Panc1 (cell line): Measurements from ENCODE around the gene SHISAL2B. TPM values are rescaled to one million over a fixed set of nuclear protein-coding genes. Genes with fewer than 3 reads are reported as not detected.

ENCODE experiments used
- ATAC-seq: fragments of 200-7000 bp; cut with Tn5 transposase; 2 replicates; pipeline ENCODE4 v1.9.1; 2020; ENCODE audit warnings: mild to moderate bottlenecking, moderate library complexity
- Bru-seq: library from RNA; stranded (reverse); fragments of 400-500 nt; gene quantifications from one replicate; lab custom pipeline; 2021; lab: Mats Ljungman, UMichigan
- BruChase-seq, 2 experiments: library from RNA; stranded (reverse); fragments of 400-500 nt; gene quantifications; one replicate each; lab custom pipeline; 2021; lab: Mats Ljungman, UMichigan
- BruUV-seq: library from RNA; stranded (reverse); fragments of 400-500 nt; replicated peaks from 2 replicates; lab custom pipeline; 2021; lab: Mats Ljungman, UMichigan
- CTCF ChIA-PET: fragments of 300-600 bp; sonication (Branson Sonifier 250); formaldehyde crosslinking; loops from one replicate; lab custom pipeline; 2022; ENCODE audit warnings: antibody characterized with exemption; lab: Charles Lee
- POLR2A ChIA-PET: fragments of 300-600 bp; sonication (Branson Sonifier 250); formaldehyde crosslinking; loops from one replicate; lab custom pipeline; 2022; ENCODE audit warnings: antibody characterized with exemption; lab: Charles Lee
- DNase-seq: peaks from one replicate; pipeline ENCODE4 v3.0.0-alpha.2; 2010; ENCODE audit warnings: low read depth, low spot score
- H3K27ac ChIP-seq: 2 replicates; pipeline ENCODE4 v1.5.1; 2011; ENCODE audit warnings: mild to moderate bottlenecking, low read length, inconsistent platforms
- H3K27me3 ChIP-seq: fragments of 200-500 bp; sonication (Bioruptor generic); 2 replicates; pipeline ENCODE4 v1.6.0; 2014; ENCODE audit warnings: low read length, inconsistent platforms; ENCODE audit not compliant: control insufficient read depth, insufficient read depth
- H3K36me3 ChIP-seq: fragments of 200-500 bp; sonication (Bioruptor generic); 2 replicates; pipeline ENCODE4 v1.5.1; 2014; ENCODE audit warnings: inconsistent platforms, mild to moderate bottlenecking, low read length, moderate library complexity; ENCODE audit not compliant: control insufficient read depth, insufficient read depth
- H3K4me1 ChIP-seq: 2 replicates; pipeline ENCODE4 v1.5.1; 2011; ENCODE audit warnings: inconsistent platforms, mild to moderate bottlenecking, low read length, moderate library complexity; ENCODE audit not compliant: control insufficient read depth, insufficient read depth
- H3K4me3 ChIP-seq, 2 experiments: 2 replicates each; pipeline ENCODE4 v1.5.1; 2011 to 2012; ENCODE audit warnings: low read depth in 2 of 2, low read length in 2 of 2, mild to moderate bottlenecking in 2 of 2, inconsistent platforms in 1 of 2, moderate library complexity in 1 of 2
- H3K9me3 ChIP-seq: fragments of 200-500 bp; sonication (Bioruptor generic); 2 replicates; pipeline ENCODE4 v1.5.1; 2014; ENCODE audit warnings: low read depth, mild to moderate bottlenecking, inconsistent platforms, low read length, moderate library complexity; ENCODE audit not compliant: control insufficient read depth, insufficient read depth
- CTCF ChIP-seq: fragments of 450-650 bp; IDR thresholded peaks from 2 replicates; pipeline ENCODE4 v1.5.1; 2017; ENCODE audit warnings: mild to moderate bottlenecking
- POLR2AphosphoS5 ChIP-seq: IDR thresholded peaks from 2 replicates; pipeline ENCODE4 v1.6.1; 2012; ENCODE audit warnings: mild to moderate bottlenecking, low read depth, low read length, moderate library complexity
- REST ChIP-seq, 2 experiments: IDR thresholded peaks; 2 replicates each; pipeline ENCODE4 v1.6.1; 2011 to 2012; ENCODE audit warnings: low read depth in 2 of 2, control low read depth in 1 of 2, low read length in 1 of 2, mild to moderate bottlenecking in 1 of 2, moderate library complexity in 1 of 2; ENCODE audit not compliant: insufficient read depth in 1 of 2
- SIN3A ChIP-seq: IDR thresholded peaks from 2 replicates; pipeline ENCODE4 v1.6.1; 2012; ENCODE audit warnings: low read depth, mild to moderate bottlenecking, low read length, moderate library complexity, borderline replicate concordance; ENCODE audit not compliant: insufficient read depth
- TCF7L2 ChIP-seq: IDR thresholded peaks from 2 replicates; pipeline ENCODE4 v1.6.1; 2011; ENCODE audit warnings: mild to moderate bottlenecking, low read depth, low read length, inconsistent platforms
- in situ Hi-C: cut with HindIII; loops from 2 replicates; pipeline ENCODE4 v1.10.0; 2016; ENCODE audit warnings: low sequenced_read_pairs, low pct_unique_long_range_greater_than_20kb
- intact Hi-C: fragments of 100-400 bp; cut with micrococcal nuclease; formaldehyde crosslinking; loops from one replicate; pipeline ENCODE4 v1.10.0; 2022; ENCODE audit not compliant: unreplicated experiment
- long read RNA-seq: library from polyadenylated mRNA; unstranded; transcript quantifications from one replicate; pipeline ENCODE4 v2.0.0, GENCODE V29; 2021; ENCODE audit not compliant: unreplicated experiment
- polyA plus RNA-seq: library from polyadenylated mRNA; unstranded; fragments of >200 nt; gene quantifications from one replicate; pipeline ENCODE4 v1.2.1, GENCODE V29; 2012; ENCODE audit warnings: missing spikeins; ENCODE audit not compliant: insufficient read length
- total RNA-seq: library from RNA; stranded (reverse); gene quantifications from one replicate; pipeline ENCODE4 v1.2.1, GENCODE V29; 2021; ENCODE audit not compliant: unreplicated experiment

The SHISAL2B gene
- total RNA-seq (not detected), Bru-seq, nascent RNA (percentile 12 among the genes with signal in this experiment), BruChase-seq, experiment 1, labeled RNA remaining after a 2-hour chase (percentile 3 among the genes with signal in this experiment), BruChase-seq, experiment 2, labeled RNA remaining after a 6-hour chase (percentile 8 among the genes with signal in this experiment)
- polyA plus RNA-seq: not detected
- long read RNA-seq: 0 reads

- peaks cover 38% of the 10 kb centered on the region for H3K27me3 ChIP-seq
- TF ChIP-seq CTCF: no peak
- no peak for TF ChIP-seq REST (IDR thresholded peaks at IDR 0.05; ENCODE audit: insufficient read depth in 1 of 2, low read depth in 2 of 2, low read length in 1 of 2)
- no peak for TF ChIP-seq POLR2AphosphoS5
- TF ChIP-seq TCF7L2: no peak
- no peak for TF ChIP-seq SIN3A
- BruUV-seq: no TSS peak
- no peak within 1 kb of the TSS for H3K27ac ChIP-seq
- H3K4me1 ChIP-seq: no peaks in the 10 kb centered on the region
- DNase-seq (no peak), ATAC-seq (peak; percentile 82)
- ChIA-PET POLR2A (no interaction called here), CTCF (no interaction called here)
- no peaks in the 10 kb centered on the region for H3K9me3 ChIP-seq
- peak within 1 kb of the TSS; percentile 32 to 45 for H3K4me3 ChIP-seq
- H3K36me3 ChIP-seq: no peaks in the 10 kb centered on the region
- in situ Hi-C loops: no loop called here
- intact Hi-C loops: no loop called here
Measured at GRCh38 chr5:64690417-64691151, at the start of gene SHISAL2B. SHISAL2B (plus strand) TSS chr5:64690503; CDS start chr5:64690624, 121 bp downstream.

GRCh38 chr5:64644831-64645230 is 45.5 kb upstream of the SHISAL2B start:
- BruUV-seq: no TSS peak
- Histone ChIP-seq H3K4me1 (no peaks in the 10 kb centered on the region), H3K36me3 (no peaks in the 10 kb centered on the region), H3K27me3 (no peaks in the 10 kb centered on the region), H3K9me3 (no peaks in the 10 kb centered on the region), H3K4me3 (no peak overlapping the region), H3K27ac (no peak overlapping the region)
- no peak for TF ChIP-seq CTCF
- TF ChIP-seq REST (IDR thresholded peaks at IDR 0.05; ENCODE audit: insufficient read depth in 1 of 2, low read depth in 2 of 2, low read length in 1 of 2): no peak
- TF ChIP-seq POLR2AphosphoS5: no peak
- no peak for TF ChIP-seq TCF7L2
- no peak for TF ChIP-seq SIN3A
- in situ Hi-C loops: no loop called here
- intact Hi-C loops: no loop called here
- POLR2A ChIA-PET: no interaction called here
- DNase-seq (no peak), ATAC-seq (no peak)
- CTCF ChIA-PET: no interaction called here
